GM18867 (cell line): ENCODE measurements around the gene RCAN3.
"Not testable (repeated sequence)": the region's sequence is repeated elsewhere in the genome, so short reads cannot be mapped to it uniquely, and the experiment has no call there.

Experiments used
- ATAC-seq: cut with Tn5 transposase; IDR thresholded peaks from one replicate; pipeline ENCODE4 v1.9.1; 2021; ENCODE audit warnings: mild to moderate bottlenecking, moderate library complexity; ENCODE audit not compliant: unreplicated experiment

Gene RCAN3

GRCh38 chr1:24484199-24484598 lies 18.4 kb upstream of the RCAN3 start:
- ATAC-seq: no peak

GRCh38 chr1:24486331-24487065 lies 16.1 kb upstream of the RCAN3 start:
- ATAC-seq: no peak

DNA sequence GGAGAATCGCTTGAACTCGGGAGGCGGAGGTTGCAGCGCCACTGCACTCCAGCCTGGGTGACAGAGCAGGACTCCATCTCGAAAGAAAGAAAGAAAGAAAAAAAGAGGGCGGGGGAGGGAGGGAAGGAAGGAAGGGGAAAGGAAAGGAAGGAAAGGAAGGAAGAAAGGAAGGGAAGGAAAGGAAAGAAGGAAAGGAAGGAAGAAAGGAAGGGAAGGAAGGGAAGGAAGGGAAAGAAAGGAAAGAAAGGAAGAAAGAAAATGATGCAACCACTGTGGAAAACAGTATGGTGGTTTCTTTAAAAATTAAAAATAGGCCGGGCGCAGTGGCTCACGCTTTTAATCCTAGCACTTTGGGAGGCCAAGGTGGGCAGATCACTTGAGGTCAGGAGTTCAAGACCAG lies 15.2 kb upstream of the RCAN3 start:
- no peak for ATAC-seq

DNA sequence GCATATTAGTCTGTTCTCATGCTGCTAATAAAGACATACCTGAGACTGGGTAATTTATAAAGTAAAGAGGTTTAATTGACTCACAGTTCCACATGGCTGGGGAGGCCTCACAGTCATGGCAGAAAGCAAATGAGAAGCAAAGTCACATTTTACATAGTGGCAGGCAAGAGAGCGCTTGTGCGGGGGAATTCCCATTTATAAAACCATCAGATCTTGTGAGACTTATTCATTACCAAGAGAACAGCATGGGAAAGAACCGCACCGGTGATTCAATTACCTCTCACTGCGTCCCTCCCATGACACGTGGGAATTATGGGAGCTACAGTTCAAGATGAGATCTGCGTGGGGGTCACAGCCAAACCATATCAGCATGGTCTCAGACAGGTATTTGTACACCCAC lies 14.5 kb upstream of the RCAN3 start:
- not testable (repeated sequence) for ATAC-seq

- ATAC-seq: no peak
Measured at GRCh38 chr1:24489674-24490073, 13.0 kb upstream of the RCAN3 start.

DNA sequence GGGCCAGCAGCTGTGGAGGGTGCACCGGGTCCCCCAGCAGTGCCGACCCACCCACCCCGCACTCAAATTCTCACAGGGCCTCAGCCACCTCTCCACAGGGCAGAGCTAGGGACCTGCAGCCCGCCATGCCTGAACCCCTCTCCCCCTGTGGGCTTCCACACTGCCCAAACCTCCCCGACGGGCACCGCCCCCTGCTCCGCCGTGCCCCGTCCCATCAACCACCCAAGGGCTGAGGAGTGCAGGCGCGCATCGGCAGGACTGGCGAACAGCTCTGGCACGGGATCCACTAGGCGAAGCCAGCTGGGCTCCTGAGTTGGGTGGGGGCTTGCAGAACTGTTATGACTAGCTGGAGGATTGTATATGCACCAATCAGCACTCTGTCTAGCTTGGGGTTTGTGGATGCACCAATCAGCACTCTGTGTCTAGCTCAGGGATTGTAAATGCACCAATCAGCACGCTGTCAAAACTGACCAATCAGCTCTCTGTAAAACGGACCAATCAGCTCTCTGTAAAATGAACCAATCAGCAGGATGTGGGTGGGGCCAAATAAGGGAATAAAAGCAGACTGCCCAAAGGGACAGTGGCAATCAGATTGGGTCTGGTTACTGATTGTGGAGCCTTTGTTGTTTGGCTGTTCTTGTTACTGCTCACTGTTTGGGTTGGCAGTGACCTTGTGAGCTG lies 12.4 kb upstream of the RCAN3 start:
- no peak for ATAC-seq

GRCh38 chr1:24491577-24492360 lies 10.9 kb upstream of the RCAN3 start:
- ATAC-seq: no peak

GRCh38 chr1:24492935-24493334 lies 9.7 kb upstream of the RCAN3 start:
- not testable (repeated sequence) for ATAC-seq

DNA sequence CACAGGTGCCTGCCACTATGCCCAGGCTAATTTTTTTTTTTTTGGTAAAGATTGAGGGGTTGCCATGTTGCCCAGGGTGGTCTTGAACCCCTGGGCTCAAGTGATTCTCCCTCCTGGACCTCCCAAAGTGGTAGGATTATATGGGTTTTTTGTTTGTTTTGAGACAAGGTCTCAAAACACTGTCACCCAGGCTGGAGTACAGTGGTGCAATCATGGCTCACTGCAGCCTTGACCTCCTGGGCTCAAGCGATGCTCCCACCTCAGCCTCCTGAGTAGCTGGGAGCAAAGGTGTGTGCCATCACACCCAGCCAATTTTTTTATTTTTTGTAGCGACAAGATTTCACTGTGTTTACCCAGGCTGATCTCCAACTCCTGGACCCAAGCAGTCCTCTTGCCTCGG lies 8.9 kb upstream of the RCAN3 start:
- no peak for ATAC-seq

DNA sequence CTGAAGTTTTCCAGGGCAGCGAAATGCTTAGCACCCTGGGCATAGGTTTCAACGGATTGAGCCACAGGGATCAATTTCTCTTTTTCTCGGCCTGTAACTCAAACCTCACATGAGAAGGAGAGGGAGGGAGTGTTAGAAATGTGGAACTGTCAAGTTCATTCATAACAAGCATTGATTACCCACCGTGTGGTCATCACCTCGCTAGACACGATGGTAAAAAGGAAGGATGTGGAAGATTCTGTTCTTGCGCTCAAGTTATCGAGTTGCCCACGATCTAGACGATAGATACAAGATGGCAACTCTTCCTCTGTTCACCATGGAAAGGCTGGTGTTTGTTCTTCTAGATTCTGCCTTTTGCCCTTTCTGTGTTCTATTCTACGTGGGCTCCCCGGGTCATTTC lies 4.0 kb upstream of the RCAN3 start:
- ATAC-seq: no peak

DNA sequence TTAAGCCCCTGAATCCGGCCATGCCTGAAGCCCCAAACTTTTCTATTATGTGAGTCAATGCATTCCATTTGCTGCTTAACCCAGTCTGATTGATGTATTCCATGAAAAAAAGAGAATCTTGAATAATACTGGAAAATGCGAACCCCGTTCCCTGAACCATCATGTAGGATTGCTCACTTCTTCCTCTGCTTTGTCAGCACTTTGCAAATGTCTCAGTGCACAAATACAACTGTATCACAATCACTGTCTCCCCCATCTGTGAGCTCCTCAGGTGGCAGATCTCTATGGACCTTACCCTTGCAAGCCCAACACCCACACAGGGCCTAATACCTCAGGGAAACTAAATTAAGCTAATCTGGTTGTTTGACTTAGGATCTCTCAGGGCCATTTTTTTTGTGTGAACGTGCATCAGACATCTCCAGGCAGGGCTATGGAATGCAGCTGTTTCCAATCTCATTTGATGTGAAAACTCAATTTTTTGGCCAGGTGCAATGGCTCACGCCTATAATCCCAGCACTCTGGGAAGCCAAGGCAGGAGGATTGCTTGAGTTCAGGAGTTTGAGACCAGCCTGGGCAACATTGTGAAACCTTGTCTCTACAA lies 2.1 kb upstream of the RCAN3 start:
- no peak for ATAC-seq

GRCh38 chr1:24501371-24502064 lies 1.1 kb upstream of the RCAN3 start:
- ATAC-seq: no peak

GRCh38 chr1:24502065-24502708 lies 449 bp upstream of the RCAN3 start:
- ATAC-seq: peak; percentile 30

GRCh38 chr1:24503059-24503751 lies 569 bp downstream of the RCAN3 start:
- ATAC-seq: no peak

- ATAC-seq: no peak
Measured at GRCh38 chr1:24503870-24504523, 1.4 kb downstream of the RCAN3 start.

DNA sequence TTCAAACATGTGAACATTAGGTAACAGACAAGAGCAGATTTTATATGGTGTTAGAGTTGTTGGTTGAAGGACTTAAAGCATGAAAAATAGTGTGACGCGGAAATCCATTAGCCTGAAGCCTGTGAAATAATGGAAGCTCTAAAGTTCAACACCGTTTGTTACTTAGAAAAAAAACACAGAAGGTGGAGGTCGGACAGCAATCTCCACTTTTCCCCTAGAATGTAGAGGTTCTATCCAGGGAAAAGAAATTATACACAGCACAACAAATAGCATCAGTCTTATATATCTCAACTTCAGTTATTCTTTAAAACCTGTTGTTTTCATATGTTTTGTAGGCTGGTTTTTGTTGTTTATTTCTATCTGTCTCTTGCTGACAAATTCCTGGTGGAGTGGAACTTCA lies 1.9 kb downstream of the RCAN3 start:
- no peak for ATAC-seq

DNA sequence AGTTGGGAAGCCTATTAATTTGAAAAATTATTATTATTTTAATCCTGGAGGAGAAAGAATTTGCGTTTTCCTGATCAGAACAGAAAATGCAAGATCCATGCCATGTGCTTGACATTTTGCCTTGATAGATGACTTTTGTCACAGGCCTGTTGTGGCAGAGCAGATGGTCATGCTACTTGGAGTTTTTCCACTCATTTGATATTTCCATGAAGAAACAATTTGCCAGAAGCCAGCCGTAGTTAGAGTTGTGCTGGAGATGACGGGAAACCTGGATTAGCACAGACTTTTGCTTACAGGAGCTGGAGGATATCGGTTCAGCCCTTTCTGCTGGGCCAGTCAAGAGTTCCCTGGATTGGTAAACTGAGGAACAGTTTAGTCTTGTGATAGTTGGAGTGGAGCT lies 3.2 kb downstream of the RCAN3 start:
- ATAC-seq: no peak

DNA sequence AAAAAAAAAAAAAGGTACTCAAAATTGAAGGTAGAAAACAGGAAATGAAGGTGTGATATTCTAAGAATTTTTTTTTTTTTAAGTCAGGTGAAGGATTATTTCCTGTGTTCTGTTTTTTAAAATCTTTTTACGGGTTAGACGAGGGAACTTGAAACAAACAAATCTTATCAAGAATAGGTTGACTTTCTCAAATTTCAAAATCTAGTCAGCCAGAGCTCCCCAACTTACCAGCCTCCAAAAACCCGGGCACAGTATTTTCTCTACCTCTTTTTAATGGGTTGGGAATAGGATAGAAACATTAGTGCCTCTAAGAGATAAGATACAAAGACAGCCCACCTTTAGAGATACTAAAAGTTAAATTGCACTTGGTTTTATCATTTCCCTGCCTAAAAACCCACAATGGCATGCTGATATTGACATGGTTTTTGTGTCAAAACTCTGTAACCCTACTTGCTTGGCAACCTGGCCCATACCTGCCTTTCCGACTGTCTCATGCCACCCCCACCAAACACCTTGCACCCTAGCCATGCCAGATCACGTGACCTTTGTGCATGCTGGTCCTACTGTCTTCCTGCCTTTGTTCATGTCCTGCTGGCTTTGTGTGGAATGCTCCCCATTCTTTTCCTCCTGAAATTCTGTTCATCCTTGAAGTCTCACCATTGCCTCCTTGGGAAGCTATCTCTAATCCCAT lies 4.2 kb downstream of the RCAN3 start:
- no peak for ATAC-seq

GRCh38 chr1:24507405-24507804 lies 4.8 kb downstream of the RCAN3 start:
- no peak for ATAC-seq
